Measurements from ENCODE around the gene TMEM53.

The TMEM53 gene

GRCh38 chr1:44655609-44656008 lies 18.7 kb downstream of the TMEM53 start:
- Histone ChIP-seq H2AFZ (ENCODE audit: low read length) (no peak overlapping the region), H3K4me1 (ENCODE audit: low read length) (no peaks in the 10 kb centered on the region), H4K20me1 (ENCODE audit: insufficient read depth, low read length) (no peaks in the 10 kb centered on the region), H3K27me3 (replicated peaks; ENCODE audit: insufficient read depth, low read length) (no peaks in the 10 kb centered on the region), H3K27ac (ENCODE audit: low read length) (no peak overlapping the region), H3K9me2 (replicated peaks; ENCODE audit: insufficient read depth, low read length) (no peaks in the 10 kb centered on the region), H3K4me2 (ENCODE audit: low read depth, low read length) (no peak overlapping the region), H3K36me3 (replicated peaks; ENCODE audit: insufficient read depth, low read length) (no peaks in the 10 kb centered on the region), H3K9me3 (replicated peaks; ENCODE audit: insufficient read depth, low read length) (no peaks in the 10 kb centered on the region), H3K4me3 (ENCODE audit: low read length) (no peak overlapping the region), H3F3A (ENCODE audit: insufficient read depth, low read length) (peaks cover 12% of the 10 kb centered on the region), H3K9ac (ENCODE audit: low read length) (no peak overlapping the region), H3K79me2 (ENCODE audit: low read length) (no peaks in the 10 kb centered on the region)
- no peak for TF ChIP-seq EZH2phosphoT487 (IDR thresholded peaks at IDR 0.05; ENCODE audit: low read length)
- no peak for TF ChIP-seq EZH2 (optimal IDR thresholded peaks at IDR 0.05; ENCODE audit: low read depth, low read length)
- TF ChIP-seq CTCF (IDR thresholded peaks at IDR 0.05; ENCODE audit: low read length) = peak; percentile 72
- no peak for DNase-seq

GRCh38 chr1:44654621-44655187 lies 19.6 kb downstream of the TMEM53 start:
- Histone ChIP-seq H3K4me2 (ENCODE audit: low read depth, low read length) (no peak overlapping the region), H3K27ac (ENCODE audit: low read length) (no peak overlapping the region), H3K4me3 (ENCODE audit: low read length) (no peak overlapping the region), H3K4me1 (ENCODE audit: low read length) (no peaks in the 10 kb centered on the region), H3K9ac (ENCODE audit: low read length) (no peak overlapping the region), H3K9me3 (replicated peaks; ENCODE audit: insufficient read depth, low read length) (no peaks in the 10 kb centered on the region), H2AFZ (ENCODE audit: low read length) (no peak overlapping the region), H3K27me3 (replicated peaks; ENCODE audit: insufficient read depth, low read length) (no peaks in the 10 kb centered on the region), H3F3A (ENCODE audit: insufficient read depth, low read length) (peaks cover 12% of the 10 kb centered on the region), H3K36me3 (replicated peaks; ENCODE audit: insufficient read depth, low read length) (no peaks in the 10 kb centered on the region), H4K20me1 (ENCODE audit: insufficient read depth, low read length) (no peaks in the 10 kb centered on the region), H3K79me2 (ENCODE audit: low read length) (no peaks in the 10 kb centered on the region), H3K9me2 (replicated peaks; ENCODE audit: insufficient read depth, low read length) (no peaks in the 10 kb centered on the region)
- TF ChIP-seq EZH2 (optimal IDR thresholded peaks at IDR 0.05; ENCODE audit: low read depth, low read length) (no peak), EZH2phosphoT487 (IDR thresholded peaks at IDR 0.05; ENCODE audit: low read length) (no peak), CTCF (IDR thresholded peaks at IDR 0.05; ENCODE audit: low read length) (no peak)
- DNase-seq = no peak

GRCh38 chr1:44653107-44653964 lies 20.9 kb downstream of the TMEM53 start:
- Histone ChIP-seq H3K9ac (ENCODE audit: low read length) (no peak overlapping the region), H3K27me3 (replicated peaks; ENCODE audit: insufficient read depth, low read length) (no peaks in the 10 kb centered on the region), H3K9me3 (replicated peaks; ENCODE audit: insufficient read depth, low read length) (no peaks in the 10 kb centered on the region), H3K36me3 (replicated peaks; ENCODE audit: insufficient read depth, low read length) (no peaks in the 10 kb centered on the region), H3K9me2 (replicated peaks; ENCODE audit: insufficient read depth, low read length) (no peaks in the 10 kb centered on the region), H3K4me2 (ENCODE audit: low read depth, low read length) (no peak overlapping the region), H3F3A (ENCODE audit: insufficient read depth, low read length) (peaks cover 12% of the 10 kb centered on the region), H2AFZ (ENCODE audit: low read length) (no peak overlapping the region), H3K4me3 (ENCODE audit: low read length) (no peak overlapping the region), H4K20me1 (ENCODE audit: insufficient read depth, low read length) (no peaks in the 10 kb centered on the region), H3K27ac (ENCODE audit: low read length) (no peak overlapping the region), H3K79me2 (ENCODE audit: low read length) (no peaks in the 10 kb centered on the region), H3K4me1 (ENCODE audit: low read length) (no peaks in the 10 kb centered on the region)
- TF ChIP-seq EZH2 (optimal IDR thresholded peaks at IDR 0.05; ENCODE audit: low read depth, low read length) (no peak), CTCF (IDR thresholded peaks at IDR 0.05; ENCODE audit: low read length) (no peak), EZH2phosphoT487 (IDR thresholded peaks at IDR 0.05; ENCODE audit: low read length) (no peak)
- DNase-seq = no peak

Measured in MM.1S (cell line).